MM.1S (cell line): ENCODE measurements around the gene AGRP.

ENCODE experiments used
- DNase-seq: peaks from one replicate; pipeline ENCODE4 v3.0.0-alpha.2; 2015
- H2AFZ ChIP-seq: fragments of 300-600 bp; sonication (generic); 2 replicates; pipeline ENCODE4 v1.6.0; 2016; ENCODE audit warnings: antibody characterized with exemption, low read length
- H3F3A ChIP-seq: fragments of 300-600 bp; sonication (generic); 2 replicates; pipeline ENCODE4 v1.6.1; 2016; ENCODE audit warnings: mild to moderate bottlenecking, antibody characterized with exemption, low read length, moderate library complexity, mixed read lengths; ENCODE audit not compliant: insufficient read depth
- H3K27ac ChIP-seq: fragments of 300-600 bp; sonication (generic); 2 replicates; pipeline ENCODE4 v1.5.1; 2016; ENCODE audit warnings: mild to moderate bottlenecking, low read length
- H3K27me3 ChIP-seq: fragments of 300-600 bp; sonication (generic); replicated peaks from 2 replicates; pipeline ENCODE4 v1.6.0; 2016; ENCODE audit warnings: low read length; ENCODE audit not compliant: insufficient read depth
- H3K36me3 ChIP-seq: fragments of 300-600 bp; sonication (generic); replicated peaks from 2 replicates; pipeline ENCODE4 v1.6.1; 2016; ENCODE audit warnings: mild to moderate bottlenecking, low read length, mixed read lengths; ENCODE audit not compliant: insufficient read depth
- H3K4me1 ChIP-seq: fragments of 300-600 bp; sonication (generic); 2 replicates; pipeline ENCODE4 v1.6.1; 2016; ENCODE audit warnings: low read length, mixed read lengths
- H3K4me2 ChIP-seq: fragments of 300-600 bp; sonication (generic); 2 replicates; pipeline ENCODE4 v1.6.0; 2016; ENCODE audit warnings: low read depth, low read length
- H3K4me3 ChIP-seq: fragments of 300-600 bp; sonication (generic); 2 replicates; pipeline ENCODE4 v1.5.1; 2016; ENCODE audit warnings: low read length, mixed read lengths
- H3K79me2 ChIP-seq: fragments of 300-600 bp; sonication (generic); 2 replicates; pipeline ENCODE4 v1.6.1; 2016; ENCODE audit warnings: mixed run types, low read length, mixed read lengths
- H3K9ac ChIP-seq: fragments of 300-600 bp; sonication (generic); 2 replicates; pipeline ENCODE4 v1.6.1; 2016; ENCODE audit warnings: low read length, mixed read lengths
- H3K9me2 ChIP-seq: fragments of 300-600 bp; sonication (generic); replicated peaks from 2 replicates; pipeline ENCODE4 v1.6.1; 2016; ENCODE audit warnings: mild to moderate bottlenecking, low read length, mixed read lengths; ENCODE audit not compliant: insufficient read depth
- H3K9me3 ChIP-seq: fragments of 300-600 bp; sonication (generic); replicated peaks from 2 replicates; pipeline ENCODE4 v1.6.1; 2016; ENCODE audit warnings: mild to moderate bottlenecking, low read length, mixed read lengths; ENCODE audit not compliant: insufficient read depth
- H4K20me1 ChIP-seq: fragments of 300-600 bp; sonication (generic); 2 replicates; pipeline ENCODE4 v1.6.1; 2016; ENCODE audit warnings: mild to moderate bottlenecking, low read length, moderate library complexity, mixed read lengths; ENCODE audit not compliant: insufficient read depth
- CTCF ChIP-seq: fragments of 300-600 bp; sonication (generic); IDR thresholded peaks from 2 replicates; pipeline ENCODE4 v1.5.1; 2016; ENCODE audit warnings: antibody characterized with exemption, low read length, mixed read lengths
- EZH2 ChIP-seq: fragments of 300-600 bp; sonication (generic); optimal IDR thresholded peaks from 2 replicates; pipeline ENCODE3; 2017; ENCODE audit warnings: low read depth, mild to moderate bottlenecking, antibody characterized with exemption, low read length, mixed read lengths
- EZH2phosphoT487 ChIP-seq: fragments of 300-600 bp; sonication (generic); IDR thresholded peaks from 2 replicates; pipeline ENCODE4 v1.6.1; 2018; ENCODE audit warnings: antibody characterized with exemption, low read length

Gene AGRP

GRCh38 chr16:67446968-67447507, 36.3 kb downstream of the AGRP start:
- Histone ChIP-seq H3F3A (no peaks in the 10 kb centered on the region), H4K20me1 (0 out of 2 replicates have a peak, but pooled peaks cover 2% of the 10 kb centered on the region), H3K79me2 (peaks cover 23% of the 10 kb centered on the region), H3K4me2 (no peak overlapping the region), H3K4me1 (no peaks in the 10 kb centered on the region), H3K9me2 (no peaks in the 10 kb centered on the region), H3K9ac (no peak overlapping the region), H3K27me3 (no peaks in the 10 kb centered on the region), H3K36me3 (no peaks in the 10 kb centered on the region), H2AFZ (no peak overlapping the region), H3K9me3 (no peaks in the 10 kb centered on the region), H3K27ac (no peak overlapping the region), H3K4me3 (no peak overlapping the region)
- DNase-seq: no peak
- TF ChIP-seq CTCF: no peak
- no peak for TF ChIP-seq EZH2phosphoT487
- no peak for TF ChIP-seq EZH2

- H4K20me1 ChIP-seq: 0 out of 2 replicates have a peak, but pooled peaks cover 2% of the 10 kb centered on the region
Measured at GRCh38 chr16:67445913-67446907, 37.1 kb downstream of the AGRP start.

GRCh38 chr16:67445441-67445912, 37.9 kb downstream of the AGRP start:
- H3K9me2 ChIP-seq: no peaks in the 10 kb centered on the region
- H3K79me2 ChIP-seq: peaks cover 23% of the 10 kb centered on the region
- H4K20me1 ChIP-seq: 0 out of 2 replicates have a peak, but pooled peaks cover 2% of the 10 kb centered on the region
- no peaks in the 10 kb centered on the region for H3K36me3 ChIP-seq
- H3K27ac ChIP-seq: no peak overlapping the region
- H2AFZ ChIP-seq: no peak overlapping the region
- DNase-seq: no peak
- no peak for TF ChIP-seq EZH2
- no peak for TF ChIP-seq CTCF
- no peak for TF ChIP-seq EZH2phosphoT487
- H3K4me2 ChIP-seq: no peak overlapping the region
- no peaks in the 10 kb centered on the region for H3F3A ChIP-seq
- no peaks in the 10 kb centered on the region for H3K4me1 ChIP-seq
- no peak overlapping the region for H3K4me3 ChIP-seq
- no peaks in the 10 kb centered on the region for H3K9me3 ChIP-seq
- no peak overlapping the region for H3K9ac ChIP-seq
- no peaks in the 10 kb centered on the region for H3K27me3 ChIP-seq

More at GRCh38 chr16:67445913-67446907, 37.1 kb downstream of the AGRP start:
- Histone ChIP-seq H3K79me2 (peaks cover 23% of the 10 kb centered on the region), H3F3A (no peaks in the 10 kb centered on the region), H3K27ac (no peak overlapping the region), H3K36me3 (no peaks in the 10 kb centered on the region), H3K27me3 (no peaks in the 10 kb centered on the region), H3K9me2 (no peaks in the 10 kb centered on the region), H3K4me2 (no peak overlapping the region), H3K4me3 (no peak overlapping the region), H3K4me1 (no peaks in the 10 kb centered on the region), H3K9ac (no peak overlapping the region), H3K9me3 (no peaks in the 10 kb centered on the region), H2AFZ (no peak overlapping the region)
- TF ChIP-seq CTCF (no peak), EZH2phosphoT487 (no peak), EZH2 (no peak)
- no peak for DNase-seq
